Fibroblast of villous mesenchyme (primary cell): ENCODE data around the gene CD300LF. TPM values are rescaled to one million over a fixed set of nuclear protein-coding genes. Genes with fewer than 3 reads are reported as not detected.

Experiments
- DNase-seq: peaks from one replicate; pipeline ENCODE4 v3.0.0-alpha.2; 2010; ENCODE audit warnings: low read depth
- H3K4me3 ChIP-seq: 2 replicates; pipeline ENCODE4 v1.5.1; 2011; ENCODE audit warnings: low read depth, mild to moderate bottlenecking, low read length
- total RNA-seq: library from RNA; depleted of rRNA; stranded (reverse); fragments of >200 nt; gene quantifications from 2 replicates; pipeline ENCODE4 v1.2.3, GENCODE V29; 2012
- TF ChIP-seq, protein P1 (sequence below): IDR thresholded peaks from 2 replicates; pipeline ENCODE4 v1.5.1; 2012; ENCODE audit warnings: low read depth, mild to moderate bottlenecking, low read length; ENCODE audit not compliant: insufficient read depth

The CD300LF gene
- total RNA-seq, 1 donor = not detected

DNA sequence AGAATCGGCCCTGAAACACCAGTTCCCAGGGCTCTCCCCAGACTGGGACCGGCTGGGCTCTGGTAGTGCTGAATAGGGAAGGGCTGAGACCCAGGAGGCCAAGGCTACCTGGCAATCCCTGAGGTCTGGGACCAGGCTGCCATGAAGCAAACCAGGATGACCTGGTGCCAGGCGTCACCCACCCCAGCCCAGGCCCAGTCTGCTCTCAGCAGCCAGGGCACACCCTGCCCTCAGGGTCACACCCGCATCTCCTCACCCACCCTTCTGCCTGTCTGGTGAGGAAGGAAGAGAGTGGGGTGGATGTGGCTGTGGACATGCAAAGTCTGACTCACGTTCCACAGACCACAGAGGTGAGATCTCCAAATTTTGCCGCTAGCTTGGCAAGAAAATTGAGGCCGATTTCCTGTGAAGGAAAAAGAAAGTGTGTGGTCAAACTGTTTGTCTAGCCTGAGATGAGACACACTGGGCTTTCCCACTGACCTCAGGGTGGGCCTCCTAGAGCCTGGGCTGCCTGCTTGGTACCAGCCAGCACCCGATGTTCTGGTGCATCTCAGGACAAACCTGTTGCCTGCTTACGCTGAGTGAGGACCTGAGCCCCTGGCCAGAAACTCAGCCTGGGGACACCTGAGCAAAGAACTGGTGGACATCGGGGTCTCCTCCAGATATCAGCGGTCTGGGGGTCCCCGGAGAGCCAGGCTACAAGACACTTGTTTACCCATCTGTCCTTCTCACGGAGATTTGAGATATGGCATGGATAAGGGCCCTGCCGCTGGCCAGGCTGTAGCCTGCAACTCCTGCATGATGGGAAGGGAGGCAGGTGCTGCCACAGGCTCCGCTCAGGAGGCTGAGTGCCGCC is 18.0 kb upstream of the CD300LF start:
- H3K4me3 ChIP-seq = no peak overlapping the region
- DNase-seq = no peak
- TF ChIP-seq, protein P1, sequence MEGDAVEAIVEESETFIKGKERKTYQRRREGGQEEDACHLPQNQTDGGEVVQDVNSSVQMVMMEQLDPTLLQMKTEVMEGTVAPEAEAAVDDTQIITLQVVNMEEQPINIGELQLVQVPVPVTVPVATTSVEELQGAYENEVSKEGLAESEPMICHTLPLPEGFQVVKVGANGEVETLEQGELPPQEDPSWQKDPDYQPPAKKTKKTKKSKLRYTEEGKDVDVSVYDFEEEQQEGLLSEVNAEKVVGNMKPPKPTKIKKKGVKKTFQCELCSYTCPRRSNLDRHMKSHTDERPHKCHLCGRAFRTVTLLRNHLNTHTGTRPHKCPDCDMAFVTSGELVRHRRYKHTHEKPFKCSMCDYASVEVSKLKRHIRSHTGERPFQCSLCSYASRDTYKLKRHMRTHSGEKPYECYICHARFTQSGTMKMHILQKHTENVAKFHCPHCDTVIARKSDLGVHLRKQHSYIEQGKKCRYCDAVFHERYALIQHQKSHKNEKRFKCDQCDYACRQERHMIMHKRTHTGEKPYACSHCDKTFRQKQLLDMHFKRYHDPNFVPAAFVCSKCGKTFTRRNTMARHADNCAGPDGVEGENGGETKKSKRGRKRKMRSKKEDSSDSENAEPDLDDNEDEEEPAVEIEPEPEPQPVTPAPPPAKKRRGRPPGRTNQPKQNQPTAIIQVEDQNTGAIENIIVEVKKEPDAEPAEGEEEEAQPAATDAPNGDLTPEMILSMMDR = no peak

DNA sequence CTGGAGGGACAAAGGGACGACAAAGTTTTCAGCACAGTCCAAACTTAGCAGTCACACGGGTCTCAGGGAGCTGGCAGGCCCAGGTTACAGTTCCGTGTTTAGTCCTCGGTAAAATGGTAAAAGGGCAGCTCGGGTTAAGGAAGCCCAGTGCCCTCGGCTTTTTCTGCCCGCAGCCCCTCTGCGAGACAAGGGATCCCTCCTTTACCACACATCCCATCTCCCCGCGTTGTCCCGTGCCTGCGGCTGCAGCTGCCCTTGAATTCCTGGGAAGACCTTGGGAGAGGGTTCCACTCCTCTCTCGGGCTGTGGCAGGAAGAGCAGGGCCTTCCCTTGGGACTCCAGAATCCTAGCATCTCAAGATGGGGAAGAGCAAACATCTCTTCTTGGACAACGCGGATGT is 17.1 kb upstream of the CD300LF start:
- DNase-seq = no peak
- H3K4me3 ChIP-seq = no peak overlapping the region
- TF ChIP-seq, protein P1 = no peak

DNA sequence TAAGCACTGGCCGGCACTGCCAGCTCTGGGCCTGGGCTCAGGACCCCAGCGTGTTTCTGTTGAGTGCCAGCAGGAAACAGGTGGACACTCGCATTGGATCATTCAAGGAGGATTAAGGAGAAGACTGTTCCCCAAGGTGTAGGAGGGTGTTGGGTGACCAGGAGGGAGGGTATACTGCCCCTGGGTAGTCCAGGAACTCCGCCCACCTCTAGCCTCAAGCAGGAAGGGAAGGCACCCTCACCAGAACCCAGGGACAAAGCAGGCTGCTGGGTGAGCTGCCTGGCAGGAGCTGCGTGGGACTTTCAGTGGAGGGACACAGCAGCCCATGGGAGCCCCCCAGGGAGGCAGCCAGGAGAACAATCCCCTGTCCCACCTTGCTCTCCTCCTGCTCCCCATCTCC is 16.6 kb upstream of the CD300LF start:
- no peak overlapping the region for H3K4me3 ChIP-seq
- TF ChIP-seq, protein P1 = no peak
- DNase-seq = no peak

DNA sequence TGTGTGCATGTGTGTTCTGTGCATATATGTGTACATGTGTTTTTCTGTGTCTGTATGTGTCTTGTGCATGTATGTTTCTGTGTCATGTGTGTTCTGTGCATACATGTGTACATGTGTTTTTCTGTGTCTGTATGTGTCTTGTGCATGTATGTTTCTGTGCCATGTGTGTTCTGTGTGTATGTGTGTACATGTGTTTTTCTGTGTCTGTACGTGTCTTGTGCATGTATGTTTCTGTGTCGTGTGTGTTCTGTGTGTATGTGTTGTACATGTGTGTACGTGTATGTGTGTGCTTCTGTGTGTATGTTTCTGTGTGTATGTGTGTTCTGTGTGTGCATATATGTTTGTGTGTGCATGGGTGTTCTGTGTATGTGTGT is 16.0 kb upstream of the CD300LF start:
- H3K4me3 ChIP-seq = no peak overlapping the region
- TF ChIP-seq, protein P1 = no peak
- no peak for DNase-seq

DNA sequence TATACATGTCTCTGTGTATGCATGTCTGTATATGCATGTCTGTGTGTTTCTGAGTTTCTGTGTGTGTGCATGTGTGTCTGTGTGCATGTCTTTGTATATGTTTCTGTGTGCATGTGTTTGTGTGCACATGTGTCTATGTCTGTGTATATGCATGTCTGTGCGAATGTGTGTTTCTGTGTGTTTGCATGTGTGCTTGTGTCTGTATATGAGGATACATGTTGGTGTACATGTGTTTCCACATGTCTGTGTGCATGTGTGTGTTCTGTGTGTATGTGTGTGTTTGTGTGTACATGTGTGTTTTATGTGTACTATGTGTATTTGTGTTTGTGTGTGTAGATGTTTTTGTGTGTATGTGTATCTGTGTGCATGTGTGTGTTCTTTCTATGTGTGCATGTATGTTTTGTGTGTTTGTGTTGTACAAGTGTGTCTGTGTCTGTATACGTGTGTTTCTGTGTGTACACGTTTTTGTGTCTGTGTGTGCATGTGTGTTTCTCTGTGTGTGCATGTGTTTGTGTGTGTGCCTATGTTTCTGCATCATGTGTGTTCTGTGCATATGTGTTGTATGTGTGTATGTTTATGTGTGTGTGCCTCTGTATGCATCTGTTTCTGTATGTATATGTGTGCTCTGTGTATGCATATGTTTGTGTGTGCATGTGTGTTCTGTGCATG is 15.4 kb upstream of the CD300LF start:
- no peak for DNase-seq
- H3K4me3 ChIP-seq = no peak overlapping the region
- TF ChIP-seq, protein P1 = no peak

DNA sequence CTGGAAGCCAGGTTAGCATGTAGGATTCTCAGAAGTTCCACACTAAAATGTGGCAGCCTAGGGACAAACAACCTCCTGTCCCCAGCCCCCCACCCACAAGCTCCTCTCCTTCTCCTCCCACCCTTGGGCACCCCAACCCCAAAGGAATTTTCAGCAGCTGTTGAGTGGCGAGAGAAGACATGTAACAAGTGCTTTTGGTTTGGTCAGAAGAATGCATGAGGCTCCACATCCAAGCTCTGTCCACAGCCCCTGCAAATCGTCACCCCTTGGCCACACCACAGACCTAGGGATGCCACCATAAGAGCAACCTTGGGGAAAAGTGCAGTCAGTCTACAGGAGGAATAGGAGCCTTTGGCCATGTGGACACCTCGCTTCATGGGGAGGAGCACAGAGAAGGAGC is 12.4 kb upstream of the CD300LF start:
- TF ChIP-seq, protein P1 = no peak
- DNase-seq = no peak

More for the DNA sequence above, 12.4 kb upstream of the CD300LF start:
- no peak overlapping the region for H3K4me3 ChIP-seq
